ENCODE measurements around the gene RPS6KA5.

- TF ChIP-seq EZH2 (IDR thresholded peaks at IDR 0.05; ENCODE audit: borderline replicate concordance, insufficient read depth, low read depth, low read length, poor library complexity, severe bottlenecking): no peak
- TF ChIP-seq CTCF (IDR thresholded peaks at IDR 0.05): no peak
These were observed 38.3 kb downstream of the RPS6KA5 start for GRCh38 chr14:91021991-91022621.
